ENCODE data around the gene ST3GAL6. TPM values are rescaled to one million over a fixed set of nuclear protein-coding genes. Genes with fewer than 3 reads are reported as not detected.

Gene ST3GAL6, protein sequence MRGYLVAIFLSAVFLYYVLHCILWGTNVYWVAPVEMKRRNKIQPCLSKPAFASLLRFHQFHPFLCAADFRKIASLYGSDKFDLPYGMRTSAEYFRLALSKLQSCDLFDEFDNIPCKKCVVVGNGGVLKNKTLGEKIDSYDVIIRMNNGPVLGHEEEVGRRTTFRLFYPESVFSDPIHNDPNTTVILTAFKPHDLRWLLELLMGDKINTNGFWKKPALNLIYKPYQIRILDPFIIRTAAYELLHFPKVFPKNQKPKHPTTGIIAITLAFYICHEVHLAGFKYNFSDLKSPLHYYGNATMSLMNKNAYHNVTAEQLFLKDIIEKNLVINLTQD
- total RNA-seq (ENCODE audit: unreplicated experiment) = 6.5 TPM
- long read RNA-seq, partial matches to known transcripts = 0 of 4 reads
- long read RNA-seq, other reads (novel, unspliced or antisense) = 3 of 4 reads

DNA sequence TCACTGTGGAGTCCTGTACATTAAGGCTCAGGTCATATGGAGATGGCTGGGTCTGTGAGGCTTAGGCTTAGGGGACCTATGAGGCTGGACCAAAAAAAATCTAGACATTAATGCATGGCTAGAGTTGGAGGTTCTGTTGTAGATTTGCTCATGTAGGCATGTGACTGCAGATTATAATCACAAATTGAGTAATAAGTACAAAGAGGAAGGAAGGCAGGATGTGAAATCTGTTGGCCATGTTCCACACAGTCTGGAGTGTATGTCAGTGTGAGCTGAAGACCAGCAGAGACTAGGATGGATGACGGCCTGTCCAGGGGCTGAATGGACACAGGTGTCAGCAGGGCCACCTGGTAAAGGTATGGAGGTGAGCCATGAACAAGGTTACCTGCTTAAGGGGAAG is at the start of gene ST3GAL6:
Gene ST3GAL6, plus strand, starts transcription at position 265 of the 400 bp plus-strand sequence. CDS start 5,101 bp downstream, outside the sequence.
- Mint-ChIP-seq H3K9me3 (ENCODE audit: unreplicated experiment) (no peaks in the 10 kb centered on the region), H3K27me3 (ENCODE audit: unreplicated experiment) (no peaks in the 10 kb centered on the region), H3K4me3 (ENCODE audit: unreplicated experiment) (no peak within 1 kb of the TSS), H3K27ac (ENCODE audit: unreplicated experiment) (no peak within 1 kb of the TSS), H3K36me3 (ENCODE audit: low read depth, unreplicated experiment) (no peaks in the 10 kb centered on the region), H3K4me1 (ENCODE audit: unreplicated experiment) (peaks cover 44% of the 10 kb centered on the region)
- TF ChIP-seq, protein P1, sequence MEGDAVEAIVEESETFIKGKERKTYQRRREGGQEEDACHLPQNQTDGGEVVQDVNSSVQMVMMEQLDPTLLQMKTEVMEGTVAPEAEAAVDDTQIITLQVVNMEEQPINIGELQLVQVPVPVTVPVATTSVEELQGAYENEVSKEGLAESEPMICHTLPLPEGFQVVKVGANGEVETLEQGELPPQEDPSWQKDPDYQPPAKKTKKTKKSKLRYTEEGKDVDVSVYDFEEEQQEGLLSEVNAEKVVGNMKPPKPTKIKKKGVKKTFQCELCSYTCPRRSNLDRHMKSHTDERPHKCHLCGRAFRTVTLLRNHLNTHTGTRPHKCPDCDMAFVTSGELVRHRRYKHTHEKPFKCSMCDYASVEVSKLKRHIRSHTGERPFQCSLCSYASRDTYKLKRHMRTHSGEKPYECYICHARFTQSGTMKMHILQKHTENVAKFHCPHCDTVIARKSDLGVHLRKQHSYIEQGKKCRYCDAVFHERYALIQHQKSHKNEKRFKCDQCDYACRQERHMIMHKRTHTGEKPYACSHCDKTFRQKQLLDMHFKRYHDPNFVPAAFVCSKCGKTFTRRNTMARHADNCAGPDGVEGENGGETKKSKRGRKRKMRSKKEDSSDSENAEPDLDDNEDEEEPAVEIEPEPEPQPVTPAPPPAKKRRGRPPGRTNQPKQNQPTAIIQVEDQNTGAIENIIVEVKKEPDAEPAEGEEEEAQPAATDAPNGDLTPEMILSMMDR (IDR thresholded peaks at IDR 0.05; ENCODE audit: unreplicated experiment) = no peak
- DNase-seq (ENCODE audit: low spot score) = no peak

DNA sequence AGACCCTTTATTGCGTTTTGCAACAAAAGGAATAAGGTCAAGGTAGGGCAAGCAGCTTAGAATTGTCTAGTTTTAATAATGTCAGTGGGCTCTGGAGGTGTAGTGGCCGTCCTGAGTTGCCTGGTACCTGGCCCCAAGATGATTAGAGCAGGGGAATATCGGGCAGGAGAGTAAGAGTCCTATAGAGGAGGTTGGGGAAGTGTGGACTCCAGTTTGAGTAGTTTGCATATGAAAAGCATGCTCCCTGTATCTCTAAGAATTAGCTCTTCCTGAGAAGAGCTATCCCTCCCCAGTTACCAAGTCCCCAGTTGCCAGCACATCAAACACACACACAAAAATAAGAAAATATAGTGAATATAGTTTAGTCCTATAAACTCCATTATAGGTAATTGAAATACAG is 49.2 kb upstream of the ST3GAL6 start:
- no peak overlapping the region for H3K27ac Mint-ChIP-seq (ENCODE audit: unreplicated experiment)
- TF ChIP-seq, protein P1 (IDR thresholded peaks at IDR 0.05; ENCODE audit: unreplicated experiment) = no peak
- H3K9me3 Mint-ChIP-seq (ENCODE audit: unreplicated experiment) = no peaks in the 10 kb centered on the region
- DNase-seq (ENCODE audit: low spot score) = no peak
- no peaks in the 10 kb centered on the region for H3K27me3 Mint-ChIP-seq (ENCODE audit: unreplicated experiment)
- H3K4me3 Mint-ChIP-seq (ENCODE audit: unreplicated experiment) = no peak overlapping the region
- H3K36me3 Mint-ChIP-seq (ENCODE audit: low read depth, unreplicated experiment) = no peaks in the 10 kb centered on the region
- peaks cover 27% of the 10 kb centered on the region for H3K4me1 Mint-ChIP-seq (ENCODE audit: unreplicated experiment)

DNA sequence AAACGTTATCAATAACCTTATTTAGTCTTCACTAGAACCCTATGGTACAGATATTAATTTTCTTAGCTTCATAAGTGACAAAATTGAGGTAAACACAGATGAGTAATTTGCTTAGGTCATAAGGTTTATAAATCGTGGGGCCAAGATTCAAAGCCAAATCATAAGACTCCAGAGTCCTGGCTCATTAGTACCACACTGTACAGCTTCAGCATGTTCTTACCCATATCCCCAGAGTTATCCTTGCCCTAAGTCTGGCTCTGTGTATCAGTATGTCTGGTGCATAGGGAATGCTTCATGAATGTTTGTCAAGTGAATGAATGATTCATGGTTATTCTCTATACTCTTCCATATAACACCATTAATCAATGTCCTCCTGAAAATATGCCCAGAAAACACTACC is 45.6 kb upstream of the ST3GAL6 start:
- DNase-seq (ENCODE audit: low spot score) = no peak
- Mint-ChIP-seq H3K27me3 (ENCODE audit: unreplicated experiment) (no peaks in the 10 kb centered on the region), H3K9me3 (ENCODE audit: unreplicated experiment) (no peaks in the 10 kb centered on the region), H3K27ac (ENCODE audit: unreplicated experiment) (no peak overlapping the region), H3K36me3 (ENCODE audit: low read depth, unreplicated experiment) (no peaks in the 10 kb centered on the region), H3K4me3 (ENCODE audit: unreplicated experiment) (no peak overlapping the region), H3K4me1 (ENCODE audit: unreplicated experiment) (peaks cover 5% of the 10 kb centered on the region)
- TF ChIP-seq, protein P1 (IDR thresholded peaks at IDR 0.05; ENCODE audit: unreplicated experiment) = no peak

DNA sequence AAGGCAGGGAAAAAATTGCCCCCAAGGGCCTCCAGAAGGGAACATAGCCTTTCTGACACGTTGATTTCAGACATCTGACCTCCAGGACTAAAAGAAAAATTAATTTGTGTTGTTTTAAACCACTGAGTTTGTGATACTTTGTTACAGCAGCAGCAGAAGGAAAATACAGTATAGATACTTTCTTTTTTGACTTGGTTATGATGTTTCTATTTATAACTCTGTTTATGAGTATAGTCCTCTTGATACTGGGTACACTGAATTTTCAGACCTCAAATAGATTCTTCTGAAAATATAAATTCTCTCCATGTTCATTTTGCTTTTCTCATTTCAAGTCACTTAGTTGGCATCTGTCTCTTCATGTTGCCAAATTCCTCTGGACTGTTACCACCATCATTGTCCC is 44.4 kb upstream of the ST3GAL6 start:
- no peaks in the 10 kb centered on the region for H3K9me3 Mint-ChIP-seq (ENCODE audit: unreplicated experiment)
- peaks cover 5% of the 10 kb centered on the region for H3K4me1 Mint-ChIP-seq (ENCODE audit: unreplicated experiment)
- TF ChIP-seq, protein P1 (IDR thresholded peaks at IDR 0.05; ENCODE audit: unreplicated experiment) = no peak
- DNase-seq (ENCODE audit: low spot score) = no peak
- no peak overlapping the region for H3K4me3 Mint-ChIP-seq (ENCODE audit: unreplicated experiment)
- H3K36me3 Mint-ChIP-seq (ENCODE audit: low read depth, unreplicated experiment) = no peaks in the 10 kb centered on the region
- H3K27me3 Mint-ChIP-seq (ENCODE audit: unreplicated experiment) = no peaks in the 10 kb centered on the region
- no peak overlapping the region for H3K27ac Mint-ChIP-seq (ENCODE audit: unreplicated experiment)

DNA sequence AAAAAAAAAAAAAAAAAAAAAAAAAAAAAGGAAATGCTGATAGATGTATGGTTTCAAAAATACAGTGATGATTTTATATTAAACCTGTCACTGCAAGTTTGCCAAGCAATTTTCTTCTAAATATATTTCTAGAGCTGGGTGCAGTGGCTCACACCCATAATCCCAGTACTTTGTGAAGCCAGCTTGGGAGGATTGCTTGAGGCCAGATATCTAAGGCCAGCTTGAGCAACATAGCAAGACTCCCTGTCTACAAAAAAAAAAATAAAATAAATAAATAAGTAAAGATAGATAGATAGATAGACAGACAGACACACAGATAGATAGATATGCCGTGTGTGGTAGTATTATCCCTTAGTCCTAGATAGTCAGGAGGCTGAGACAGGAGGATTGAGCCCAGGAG is 41.4 kb upstream of the ST3GAL6 start:
- Mint-ChIP-seq H3K36me3 (ENCODE audit: low read depth, unreplicated experiment) (no peaks in the 10 kb centered on the region), H3K4me3 (ENCODE audit: unreplicated experiment) (no peak overlapping the region), H3K4me1 (ENCODE audit: unreplicated experiment) (peaks cover 5% of the 10 kb centered on the region), H3K27me3 (ENCODE audit: unreplicated experiment) (no peaks in the 10 kb centered on the region), H3K27ac (ENCODE audit: unreplicated experiment) (no peak overlapping the region), H3K9me3 (ENCODE audit: unreplicated experiment) (no peaks in the 10 kb centered on the region)
- TF ChIP-seq, protein P1 (IDR thresholded peaks at IDR 0.05; ENCODE audit: unreplicated experiment) = no peak
- no peak for DNase-seq (ENCODE audit: low spot score)

Data from endothelial cell (in vitro differentiated cells).